Activated CD4-positive, alpha-beta T cell treated with anti-CD3 and anti-CD28 coated beads for 48 hours (primary cell): ENCODE measurements around the gene KCTD17.
"Not testable (repeated sequence)": the region's sequence is repeated elsewhere in the genome, so short reads cannot be mapped to it uniquely, and the experiment has no call there.

ENCODE experiments used
- DNase-seq: peaks from one replicate; pipeline ENCODE4 v3.0.0-alpha.2; 2020

KCTD17 gene

GRCh38 chr22:37062702-37063381, 11.3 kb downstream of the KCTD17 start:
- DNase-seq, result no peak

DNA sequence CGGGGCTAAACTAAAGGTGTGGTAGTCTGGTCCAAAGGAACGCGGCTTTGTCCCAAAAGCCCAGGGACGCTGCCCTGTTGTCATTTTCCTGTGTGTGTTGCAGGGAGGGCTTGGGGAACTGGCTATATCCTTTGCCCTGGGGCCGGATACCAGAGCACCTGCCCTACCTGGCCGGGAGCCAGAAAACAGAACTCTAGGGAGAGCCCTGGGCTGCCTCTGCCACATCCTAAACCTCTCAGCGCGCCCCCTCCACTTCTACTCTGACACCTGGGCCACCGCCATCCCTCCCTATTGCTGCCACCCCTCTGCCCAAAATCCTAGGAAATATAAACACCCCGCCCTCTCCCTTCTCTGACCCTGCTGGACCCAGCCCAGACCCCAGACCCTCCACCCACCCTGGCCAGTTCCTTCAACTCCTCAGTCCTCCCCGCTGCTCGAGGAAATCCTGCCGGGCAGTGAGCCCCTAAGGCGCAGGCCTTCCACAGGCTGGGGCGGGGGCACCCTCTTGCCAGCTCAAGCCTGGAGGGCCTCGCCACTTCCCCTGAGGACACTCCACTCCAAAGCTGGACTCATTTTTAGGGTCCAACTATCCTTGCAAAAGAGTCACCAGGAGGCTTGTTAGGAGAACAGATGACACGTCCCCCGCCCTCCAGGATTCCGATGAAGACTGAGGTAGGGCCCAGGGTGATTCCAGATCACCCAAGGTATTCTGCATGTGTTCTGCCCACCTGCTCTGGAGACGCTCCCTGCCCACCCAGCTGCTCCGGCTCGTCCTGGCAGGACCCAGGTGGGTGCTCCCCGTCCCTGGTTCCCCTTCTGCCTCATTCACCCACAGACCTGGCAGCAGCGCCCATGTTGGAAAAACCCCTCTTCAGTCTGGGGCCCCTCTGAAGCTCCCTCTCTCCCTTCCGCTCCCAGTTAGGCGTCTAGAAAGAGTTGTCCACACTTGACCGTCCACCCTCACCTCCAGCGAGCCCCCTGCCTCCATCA, 12.2 kb downstream of the KCTD17 start:
- DNase-seq, result no peak

DNA sequence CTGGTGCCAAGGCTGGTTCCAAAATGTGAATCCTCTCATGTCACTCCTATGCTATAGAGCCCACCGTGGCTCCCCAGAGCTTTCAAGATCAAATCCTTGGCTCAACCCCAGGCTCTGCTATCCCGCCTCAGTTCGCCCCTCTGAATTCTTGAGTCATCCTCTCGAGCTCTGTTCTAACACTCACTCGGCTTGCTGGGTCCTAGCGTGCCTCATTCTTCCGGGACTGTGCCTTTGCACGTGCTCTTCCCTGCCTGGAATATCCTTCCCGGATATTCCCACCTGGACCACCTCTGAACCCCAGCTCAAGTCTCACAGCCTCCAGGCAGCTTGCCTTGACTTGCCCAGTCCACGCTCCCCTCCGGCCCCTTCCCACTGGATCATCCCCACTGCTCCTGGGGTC, 13.0 kb downstream of the KCTD17 start:
- DNase-seq, result no peak

GRCh38 chr22:37065180-37065579, 13.6 kb downstream of the KCTD17 start:
- no peak for DNase-seq

DNA sequence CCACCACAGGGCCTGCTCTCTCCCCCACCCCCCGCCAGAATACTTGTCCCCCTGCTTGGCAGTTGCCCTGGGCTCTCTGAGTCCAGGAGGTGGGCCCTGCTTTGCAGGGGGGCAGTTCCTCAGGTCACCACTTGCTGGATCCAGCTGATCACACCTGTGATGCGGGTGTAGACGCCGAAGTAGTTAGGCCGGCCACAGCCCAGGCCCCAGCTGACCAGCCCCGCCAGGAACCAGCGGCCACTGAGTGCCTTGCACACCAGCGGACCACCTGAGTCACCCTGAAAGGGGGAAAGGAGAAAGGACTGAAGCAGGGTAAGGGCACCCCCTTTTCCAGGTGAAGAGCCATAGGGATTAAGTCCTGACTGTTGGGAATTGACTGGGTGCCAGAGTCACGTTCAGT, 14.4 kb downstream of the KCTD17 start:
- DNase-seq, result no peak

GRCh38 chr22:37067428-37067827, 15.9 kb downstream of the KCTD17 start:
- DNase-seq, result no peak

GRCh38 chr22:37068859-37069258, 17.3 kb downstream of the KCTD17 start:
- no peak for DNase-seq

GRCh38 chr22:37069319-37069718, 17.8 kb downstream of the KCTD17 start:
- DNase-seq, result no peak

DNA sequence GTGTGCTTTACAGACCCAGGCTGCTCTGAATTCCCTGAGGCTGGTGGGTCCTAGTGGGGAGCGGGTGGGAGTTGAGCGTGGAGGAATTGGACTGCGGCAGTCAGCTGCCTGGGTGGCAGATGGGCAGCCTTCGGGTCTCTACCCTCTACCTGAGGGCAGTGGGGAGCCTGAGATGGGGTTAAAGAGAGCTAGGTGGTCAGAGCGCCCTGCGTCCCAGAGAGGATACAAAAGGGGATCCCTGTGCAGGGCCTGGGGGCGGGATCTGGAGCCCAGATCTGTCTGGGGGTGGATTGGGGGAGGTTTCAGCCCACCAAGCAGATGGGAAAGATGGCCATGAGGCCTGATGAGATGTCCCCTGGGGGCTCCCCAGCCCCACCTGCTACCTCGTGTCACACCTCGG, 18.2 kb downstream of the KCTD17 start:
- DNase-seq, result no peak

DNA sequence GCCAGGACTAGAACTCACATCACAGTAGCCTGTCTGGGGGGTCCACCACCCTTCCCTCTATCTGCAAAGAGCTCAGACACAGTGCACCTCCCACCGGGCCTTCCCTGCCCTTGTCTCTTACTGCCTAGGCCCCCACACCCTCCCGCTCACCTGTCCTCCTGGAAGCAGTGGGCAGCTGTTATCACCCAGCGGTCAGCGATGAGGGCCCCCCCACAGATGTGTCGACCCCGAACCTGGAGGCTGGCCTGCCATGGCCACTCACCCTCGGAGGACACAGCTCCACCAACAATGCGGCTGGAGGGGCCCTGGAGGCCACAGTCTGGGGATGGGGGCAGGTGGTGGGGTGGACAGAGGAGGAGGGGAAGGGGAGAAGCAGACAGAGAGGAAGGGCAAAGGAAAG, 18.8 kb downstream of the KCTD17 start:
- no peak for DNase-seq

DNA sequence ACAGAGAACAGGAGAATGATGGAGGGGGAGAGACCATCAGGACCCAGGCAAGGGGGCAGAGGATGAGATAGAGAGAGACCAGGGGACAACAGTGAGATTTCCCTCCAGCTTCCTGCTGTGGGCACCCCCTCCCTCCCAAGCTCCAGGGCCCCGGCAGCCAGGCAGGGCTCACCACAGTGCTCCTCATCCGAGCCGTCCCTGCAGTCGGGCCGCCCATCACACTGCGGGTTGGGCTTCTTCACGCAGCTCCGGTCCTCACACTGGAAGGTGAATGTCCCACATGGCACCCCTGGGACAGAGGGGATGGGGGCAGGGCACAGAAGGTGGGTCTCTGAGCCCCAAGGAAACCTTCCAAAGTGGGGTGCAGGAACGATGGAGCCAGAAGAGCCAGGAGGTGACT, 19.2 kb downstream of the KCTD17 start:
- DNase-seq, result no peak

DNA sequence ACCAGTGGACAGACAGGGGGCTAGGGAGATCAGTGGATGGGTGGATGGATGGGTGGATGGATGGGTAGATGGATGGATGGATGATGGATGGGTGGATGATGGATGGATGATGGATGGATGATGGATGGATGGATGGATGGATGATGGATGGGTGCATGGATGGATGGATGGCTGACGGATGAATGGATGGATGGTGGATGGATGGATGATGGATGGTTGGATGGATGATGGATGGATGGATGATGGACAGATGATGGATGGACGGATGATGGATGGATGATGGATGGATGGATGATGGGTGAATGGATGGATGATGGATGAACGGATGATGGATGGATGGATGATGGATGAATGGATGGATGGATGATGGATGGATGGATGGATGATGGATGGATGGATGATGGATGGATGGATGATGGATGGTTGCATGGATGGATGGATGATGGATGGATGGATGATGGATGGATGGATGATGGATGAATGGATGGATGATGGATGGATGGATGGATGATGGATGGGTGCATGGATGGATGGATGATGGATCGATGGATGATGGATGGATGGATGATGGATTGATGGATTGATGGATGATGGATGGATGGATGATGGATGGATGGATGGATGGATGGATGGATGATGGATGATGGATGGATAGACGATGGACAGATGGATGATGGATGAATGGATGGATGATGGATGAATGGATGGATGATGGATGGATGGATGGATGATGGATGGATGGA, 20.5 kb downstream of the KCTD17 start:
- DNase-seq, result not testable (repeated sequence)

- DNase-seq, result no peak
These were observed 21.1 kb downstream of the KCTD17 start for GRCh38 chr22:37072673-37073072.

GRCh38 chr22:37074537-37074936, 23.0 kb downstream of the KCTD17 start:
- no peak for DNase-seq

DNA sequence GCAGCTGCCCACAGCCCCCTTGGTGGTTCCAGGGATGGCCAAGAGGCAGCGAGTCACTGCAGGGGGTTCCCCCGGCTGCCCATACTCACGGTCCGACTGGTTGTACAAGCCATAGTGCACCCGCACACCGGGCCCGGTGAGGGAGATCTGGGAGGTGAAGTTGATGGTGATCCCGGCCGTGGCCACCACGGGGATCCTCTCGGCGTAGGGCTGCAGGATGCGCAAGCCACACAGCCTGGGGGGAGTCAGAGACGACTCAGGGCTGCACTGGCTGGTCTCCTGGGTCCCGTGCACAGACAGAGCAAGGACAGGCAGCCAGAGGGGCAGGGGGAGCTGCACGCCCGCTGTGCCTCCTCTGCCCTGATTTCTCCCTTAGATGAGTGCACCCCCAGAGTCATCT, 23.5 kb downstream of the KCTD17 start:
- DNase-seq, result no peak

DNA sequence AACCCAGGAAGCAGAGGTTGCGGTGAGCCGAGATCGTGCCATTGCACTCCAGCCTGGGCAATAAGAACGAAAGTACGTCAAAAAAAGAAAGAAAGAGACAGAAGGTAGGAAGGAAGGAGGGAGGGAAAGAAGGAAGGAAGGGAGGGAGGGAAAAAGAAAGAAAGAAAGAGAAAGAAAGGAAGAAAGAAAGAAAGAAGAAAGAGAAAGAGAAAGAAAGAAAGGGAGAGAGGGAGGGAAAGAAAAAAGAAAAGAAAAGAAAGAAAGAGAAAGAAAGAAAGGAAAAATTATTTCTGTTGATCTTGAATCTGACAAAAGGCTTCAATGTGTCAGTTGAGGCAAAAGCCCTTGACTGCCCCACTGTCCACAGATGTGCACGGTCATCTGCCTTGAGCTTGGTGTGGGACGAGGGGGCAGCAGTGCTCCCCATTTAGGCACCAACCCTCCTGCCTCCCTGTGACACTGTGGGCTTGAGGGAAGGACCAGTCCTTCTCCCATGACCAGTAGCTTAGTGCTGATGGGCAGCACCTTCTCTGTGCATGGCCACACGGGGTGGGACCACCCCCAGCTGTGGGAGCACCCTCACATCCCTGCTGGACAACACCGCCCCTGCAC, 24.4 kb downstream of the KCTD17 start:
- DNase-seq, result no peak

GRCh38 chr22:37077802-37078448, 26.4 kb downstream of the KCTD17 start:
- peak; percentile 94 for DNase-seq

DNA sequence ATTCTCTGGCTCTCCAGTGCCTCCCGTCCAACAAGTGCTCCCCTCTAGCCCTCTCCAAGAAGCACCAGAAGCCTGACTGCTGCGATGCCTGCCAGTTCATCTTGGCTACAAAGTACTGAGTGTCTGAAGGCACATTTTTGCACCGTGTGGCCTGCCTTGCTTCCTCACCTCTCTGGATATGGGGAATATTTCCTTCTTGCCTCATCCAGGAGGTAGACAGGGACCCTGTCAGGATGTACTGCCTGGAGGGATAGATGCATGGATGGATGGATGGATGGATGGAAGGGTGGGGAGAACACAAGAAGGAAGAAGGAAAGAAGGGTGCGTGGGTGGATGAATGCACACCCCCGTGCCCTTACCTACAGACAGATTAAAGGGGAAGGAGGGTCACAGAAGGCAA, 27.6 kb downstream of the KCTD17 start:
- peak; percentile 31 for DNase-seq

GRCh38 chr22:37079668-37080171, 28.2 kb downstream of the KCTD17 start:
- DNase-seq, result peak; percentile 88

GRCh38 chr22:37080438-37080837, 28.9 kb downstream of the KCTD17 start:
- peak; percentile 39 for DNase-seq

GRCh38 chr22:37080838-37081237, 29.3 kb downstream of the KCTD17 start:
- DNase-seq, result no peak

GRCh38 chr22:37082251-37082873, 30.8 kb downstream of the KCTD17 start:
- peak; percentile 69 for DNase-seq
